GM21576 (cell line): Measurements from ENCODE around the gene PAK2.
A peak's percentile ranks its signal among the peaks of the same experiment; 100 is the strongest.
"Not testable (repeated sequence)": the region's sequence is repeated elsewhere in the genome, so short reads cannot be mapped to it uniquely, and the experiment has no call there.

Source experiments
- ATAC-seq: cut with Tn5 transposase; IDR thresholded peaks from one replicate; pipeline ENCODE4 v1.9.1; 2021; ENCODE audit warnings: mild to moderate bottlenecking, moderate library complexity; ENCODE audit not compliant: unreplicated experiment

PAK2 gene

GRCh38 chr3:196842567-196843434 lies 103.1 kb downstream of the PAK2 start:
- no peak for ATAC-seq

- no peak for ATAC-seq
Observed at GRCh38 chr3:196843435-196844110, 103.9 kb downstream of the PAK2 start.

GRCh38 chr3:196844235-196845219 lies 104.9 kb downstream of the PAK2 start:
- ATAC-seq: not testable (repeated sequence)

GRCh38 chr3:196848375-196848774 lies 108.7 kb downstream of the PAK2 start:
- not testable (repeated sequence) for ATAC-seq

DNA sequence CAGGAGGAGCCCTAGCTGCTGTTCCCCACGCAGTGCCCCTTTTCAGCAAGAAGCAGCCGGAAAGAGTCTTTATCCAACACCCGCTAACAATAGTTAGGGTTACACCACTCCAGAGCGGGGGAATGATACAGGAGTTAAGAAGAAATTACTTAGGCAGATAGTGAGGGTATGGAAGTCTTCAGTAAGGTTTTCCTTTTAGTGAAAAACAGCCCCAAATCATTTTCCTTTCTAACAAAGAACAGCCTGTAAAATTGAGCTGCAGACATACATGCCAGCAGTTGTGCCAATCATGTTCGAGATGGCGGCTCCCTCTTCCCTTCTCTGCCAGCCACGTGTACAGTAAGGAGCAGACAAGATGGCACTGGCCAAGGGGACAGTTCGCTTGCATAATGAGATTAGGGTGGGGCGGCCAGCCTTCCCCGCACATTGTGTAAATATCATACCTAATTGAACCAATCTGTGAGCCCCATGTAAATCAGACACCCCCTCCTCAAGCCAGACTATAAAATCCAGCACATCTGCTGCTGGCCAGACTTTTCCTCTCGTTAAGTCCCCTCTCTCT lies 109.6 kb downstream of the PAK2 start:
- ATAC-seq: no peak

DNA sequence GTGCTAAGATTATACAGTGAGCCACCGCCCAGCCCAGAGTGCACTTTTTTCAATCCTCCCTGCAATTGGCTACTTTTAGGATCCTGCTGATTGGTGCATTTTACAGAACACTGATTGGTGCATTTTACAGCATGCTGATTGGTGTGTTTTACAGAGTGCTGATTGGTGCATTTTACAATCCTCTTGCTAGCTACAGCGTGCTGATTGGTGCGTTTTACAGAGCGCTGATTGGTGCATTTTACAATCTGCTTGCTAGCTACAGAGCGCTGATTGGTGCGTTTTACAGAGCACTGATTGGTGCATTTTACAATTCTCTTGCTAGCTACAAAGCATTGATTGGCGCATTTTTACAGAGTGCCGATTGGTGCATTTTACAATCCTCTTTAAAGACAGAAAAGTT lies 123.3 kb downstream of the PAK2 start:
- ATAC-seq: not testable (repeated sequence)

DNA sequence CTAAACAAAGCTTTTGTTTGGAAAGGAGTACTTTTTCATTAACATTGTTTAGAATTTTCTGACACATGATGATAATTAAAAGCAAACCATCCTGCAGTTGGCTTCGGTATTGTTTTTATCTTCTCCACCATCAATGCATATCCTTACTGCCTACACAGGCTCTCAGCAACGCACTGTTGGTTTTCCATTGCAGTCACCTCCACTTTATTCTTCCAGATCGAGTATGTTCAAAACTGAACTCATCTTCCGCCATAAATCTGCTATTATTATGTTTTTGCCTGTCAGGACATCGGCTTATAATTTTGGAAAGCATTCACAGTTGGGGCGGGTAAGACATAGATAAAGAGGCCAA lies 127.5 kb downstream of the PAK2 start:
- no peak for ATAC-seq

GRCh38 chr3:196867507-196868296 lies 128.0 kb downstream of the PAK2 start, which contains the start of gene SENP5:
Gene SENP5, plus strand, starts transcription at chr3:196867920. Its CDS starts 17,262 bp downstream, at chr3:196885182.
- peak; percentile 86 for ATAC-seq

DNA sequence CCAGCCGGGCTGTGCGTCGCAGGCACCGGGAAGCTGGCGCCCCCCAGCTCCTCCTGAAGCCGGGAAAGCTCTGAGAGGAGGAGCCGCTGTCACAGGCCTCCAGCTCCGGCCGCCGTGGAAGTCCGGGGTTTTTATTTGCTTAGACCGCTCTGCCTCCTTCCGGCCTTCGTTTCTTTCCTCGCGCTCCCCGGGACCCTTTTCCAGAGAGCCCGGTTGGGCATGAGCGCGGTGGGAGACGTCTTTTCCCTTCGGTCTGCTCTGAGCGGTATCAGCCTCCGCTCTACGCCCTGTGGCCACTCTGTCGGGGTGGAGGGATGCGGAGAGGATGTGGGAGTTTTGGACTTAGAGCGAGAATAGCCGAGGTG lies 128.6 kb downstream of the PAK2 start:
- peak; percentile 34 for ATAC-seq

DNA sequence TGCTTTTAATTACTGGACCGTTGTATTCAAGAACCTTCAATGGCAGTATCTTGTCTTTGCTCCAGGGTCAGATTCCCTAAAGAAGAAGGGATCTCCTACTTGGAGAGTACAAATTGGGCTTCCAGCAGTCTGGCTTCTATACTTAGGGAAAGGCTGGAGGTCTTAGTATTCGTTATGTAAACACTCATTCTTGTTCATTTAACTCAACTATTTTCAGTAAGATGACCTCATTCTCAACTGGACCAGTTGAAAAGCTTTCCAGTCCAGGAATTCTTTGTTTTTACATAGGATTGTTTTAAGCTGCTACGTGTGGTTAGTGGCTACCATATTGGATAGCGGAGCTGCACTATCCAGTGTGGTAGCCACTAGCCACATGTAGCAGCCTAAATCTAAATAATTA lies 132.7 kb downstream of the PAK2 start:
- no peak for ATAC-seq

DNA sequence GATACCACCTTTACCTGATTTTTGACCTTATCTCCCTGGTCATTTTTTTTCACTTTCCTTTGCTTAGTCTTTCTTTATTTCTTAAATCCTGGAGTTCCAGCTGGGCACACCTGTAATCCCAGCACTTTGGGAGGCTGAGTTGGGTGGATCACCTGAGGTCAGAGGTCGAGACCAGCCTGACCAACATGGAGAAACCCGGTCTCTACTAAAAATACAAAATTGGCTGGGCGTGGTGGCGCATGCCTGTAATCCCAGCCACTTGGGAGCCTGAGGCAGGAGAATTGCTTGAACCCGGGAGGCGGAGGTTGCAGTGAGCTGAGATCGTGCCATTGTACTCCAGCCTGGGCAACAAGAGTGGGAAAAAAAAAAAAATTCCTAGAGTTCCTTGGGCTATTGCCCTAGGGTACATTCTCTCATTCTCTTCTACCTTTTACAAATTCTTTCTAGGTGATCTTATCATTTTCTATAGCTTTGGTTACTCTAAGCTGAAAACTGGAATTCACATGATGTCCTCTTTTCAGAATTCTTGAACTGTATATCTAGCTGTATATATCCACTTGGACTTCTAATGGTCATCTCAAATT lies 134.9 kb downstream of the PAK2 start:
- not testable (repeated sequence) for ATAC-seq

DNA sequence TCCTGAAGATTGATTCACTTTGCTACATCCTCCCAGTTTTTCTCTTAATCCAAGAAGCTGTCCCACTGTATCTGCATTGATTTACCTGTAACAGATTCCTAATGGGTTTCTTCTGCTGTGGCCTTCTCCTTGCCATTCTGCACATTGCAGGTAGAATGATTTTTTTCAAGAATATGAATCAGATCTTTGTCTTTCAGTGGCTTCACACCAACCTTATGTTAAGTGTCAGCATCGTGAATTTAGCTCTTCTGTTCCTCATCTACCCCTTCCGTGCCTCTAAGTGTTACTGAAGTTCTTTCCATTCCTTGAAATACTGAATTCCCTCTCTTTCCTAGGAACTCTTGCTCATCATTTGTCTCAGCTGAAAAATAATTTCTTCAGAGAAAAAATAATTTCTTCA lies 135.6 kb downstream of the PAK2 start:
- ATAC-seq: no peak
